Kidney (tissue), 14 donors: ENCODE measurements around the gene CLEC16A. TPM values are rescaled to one million over a fixed set of nuclear protein-coding genes. Genes with fewer than 3 reads are reported as not detected.

ENCODE experiments used
- DNase-seq, 5 donors: peaks; one replicate each; pipeline ENCODE4 v3.0.0-alpha.2; 2013 to 2020
- FAIRE-seq: peaks from 2 replicates; lab custom pipeline; 2012; peaks lifted over from hg19 to GRCh38; lab: Jason Lieb, UNC
- H3K27ac ChIP-seq, 2 donors: one replicate each; pipeline ENCODE4 v1.7.0; 2013; ENCODE audit warnings: low read depth in 2 of 2, low read length in 2 of 2, inconsistent platforms in 1 of 2
- H3K27me3 ChIP-seq: one replicate; pipeline ENCODE4 v1.7.1; 2013; ENCODE audit warnings: low read length, inconsistent platforms; ENCODE audit not compliant: control insufficient read depth, insufficient read depth
- H3K36me3 ChIP-seq, 3 donors: one replicate each; pipeline versions ENCODE4 v1.7.0 to v1.7.1; 2013; ENCODE audit warnings: low read length in 3 of 3, control low read depth in 1 of 3, inconsistent platforms in 1 of 3; ENCODE audit not compliant: insufficient read depth in 3 of 3, control insufficient read depth in 2 of 3
- H3K4me1 ChIP-seq, 3 donors: one replicate each; pipeline versions ENCODE4 v1.7.0 to v1.7.1; 2013; ENCODE audit warnings: low read length in 3 of 3, inconsistent platforms in 1 of 3, low read depth in 1 of 3; ENCODE audit not compliant: control insufficient read depth in 2 of 3, insufficient read depth in 2 of 3
- H3K4me3 ChIP-seq, 3 donors: one replicate each; pipeline versions ENCODE4 v1.7.0 to v1.8.1; 2013; ENCODE audit warnings: low read length in 3 of 3, control low read depth in 1 of 3, inconsistent platforms in 1 of 3
- H3K9ac ChIP-seq, 3 donors: one replicate each; pipeline versions ENCODE4 v1.7.0 to v1.7.1; 2013; ENCODE audit warnings: low read length in 3 of 3, control low read depth in 1 of 3, inconsistent platforms in 1 of 3
- H3K9me3 ChIP-seq, 3 donors: one replicate each; pipeline versions ENCODE4 v1.7.0 to v1.7.1; 2013; ENCODE audit warnings: low read length in 3 of 3, control low read depth in 1 of 3, inconsistent platforms in 1 of 3; ENCODE audit not compliant: control insufficient read depth in 2 of 3, insufficient read depth in 1 of 3
- intact Hi-C: fragments of 100-400 bp; cut with DNase I; formaldehyde crosslinking; loops from one replicate; pipeline ENCODE4 v1.11.1; 2022
- polyA plus RNA-seq: library from polyadenylated mRNA; stranded (reverse); fragments of 350-450 nt; fragmentation: Illumina TruSeq; extraction: RNeasy Lipid Tissue Mini Kit (QIAGEN cat#74804); gene quantifications from one replicate; pipeline ENCODE4 v1.2.3, GENCODE V29; 2014; ENCODE audit warnings: low read depth, low replicate concordance; ENCODE audit not compliant: insufficient read depth
- total RNA-seq: library from RNA; stranded (reverse); fragmentation: NEBNext Ultra II Directional; extraction: Animal tissue kit (Norgen Biotek cat#: 25700); gene quantifications from one replicate; pipeline ENCODE4 v1.2.1, GENCODE V29; 2021
- TF ChIP-seq, protein P1 (sequence below): IDR thresholded peaks from 3 replicates; pipeline ENCODE4 v1.5.1; 2012; ENCODE audit warnings: mild to moderate bottlenecking, moderate library complexity, borderline replicate concordance; ENCODE audit not compliant: insufficient read depth; ENCODE audit errors: extremely low read depth
- donor health status: control.
- donor health status: control.
- donor health status: control.
- donor health status: control.
- donor health status: control.
- donor health status: DM: yes; HTN: yes; CAD: no.
- donor health status: Normal renal cell carcinoma (clear cell type).

The CLEC16A gene
- total and polyA plus RNA-seq, 2 donors from 2014 or later: 10.8 to 51.9 TPM

DNA sequence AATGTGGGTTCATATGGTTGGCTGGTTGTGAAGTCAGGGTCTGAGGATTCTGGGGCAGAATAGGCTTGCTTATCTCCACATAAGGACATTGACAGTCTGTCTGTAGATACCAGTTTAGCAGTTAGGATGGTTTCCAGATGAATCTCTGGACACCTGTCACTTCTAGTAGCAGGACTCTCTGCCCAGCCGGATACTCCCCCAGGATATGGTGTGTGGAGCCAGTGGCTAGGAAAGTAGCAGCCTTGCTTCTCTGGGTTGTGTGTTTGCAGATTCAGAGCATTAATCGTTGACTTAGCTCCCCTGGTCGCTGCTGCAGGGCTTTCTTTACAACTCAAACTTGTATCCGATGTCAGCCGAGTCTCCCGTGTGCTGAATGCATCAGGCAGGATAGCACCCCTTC, 45.2 kb downstream of the CLEC16A start:
- DNase-seq (peak in 3 of 5 donors; percentile 62 to 72 (median 71)), FAIRE-seq (no peak)
- Histone ChIP-seq H3K9me3 (no peaks in the 10 kb centered on the region), H3K4me1 (peaks cover 0 to 3% (median 2%) of the 10 kb centered on the region in 3 donors), H3K4me3 (no peak overlapping the region), H3K36me3 (peaks cover 2 to 14% (median 6%) of the 10 kb centered on the region in 3 donors), H3K27ac (no peak overlapping the region), H3K9ac (no peak overlapping the region), H3K27me3 (no peaks in the 10 kb centered on the region)
- intact Hi-C loops: no loop called here
- TF ChIP-seq, protein P1, sequence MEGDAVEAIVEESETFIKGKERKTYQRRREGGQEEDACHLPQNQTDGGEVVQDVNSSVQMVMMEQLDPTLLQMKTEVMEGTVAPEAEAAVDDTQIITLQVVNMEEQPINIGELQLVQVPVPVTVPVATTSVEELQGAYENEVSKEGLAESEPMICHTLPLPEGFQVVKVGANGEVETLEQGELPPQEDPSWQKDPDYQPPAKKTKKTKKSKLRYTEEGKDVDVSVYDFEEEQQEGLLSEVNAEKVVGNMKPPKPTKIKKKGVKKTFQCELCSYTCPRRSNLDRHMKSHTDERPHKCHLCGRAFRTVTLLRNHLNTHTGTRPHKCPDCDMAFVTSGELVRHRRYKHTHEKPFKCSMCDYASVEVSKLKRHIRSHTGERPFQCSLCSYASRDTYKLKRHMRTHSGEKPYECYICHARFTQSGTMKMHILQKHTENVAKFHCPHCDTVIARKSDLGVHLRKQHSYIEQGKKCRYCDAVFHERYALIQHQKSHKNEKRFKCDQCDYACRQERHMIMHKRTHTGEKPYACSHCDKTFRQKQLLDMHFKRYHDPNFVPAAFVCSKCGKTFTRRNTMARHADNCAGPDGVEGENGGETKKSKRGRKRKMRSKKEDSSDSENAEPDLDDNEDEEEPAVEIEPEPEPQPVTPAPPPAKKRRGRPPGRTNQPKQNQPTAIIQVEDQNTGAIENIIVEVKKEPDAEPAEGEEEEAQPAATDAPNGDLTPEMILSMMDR: no peak

DNA sequence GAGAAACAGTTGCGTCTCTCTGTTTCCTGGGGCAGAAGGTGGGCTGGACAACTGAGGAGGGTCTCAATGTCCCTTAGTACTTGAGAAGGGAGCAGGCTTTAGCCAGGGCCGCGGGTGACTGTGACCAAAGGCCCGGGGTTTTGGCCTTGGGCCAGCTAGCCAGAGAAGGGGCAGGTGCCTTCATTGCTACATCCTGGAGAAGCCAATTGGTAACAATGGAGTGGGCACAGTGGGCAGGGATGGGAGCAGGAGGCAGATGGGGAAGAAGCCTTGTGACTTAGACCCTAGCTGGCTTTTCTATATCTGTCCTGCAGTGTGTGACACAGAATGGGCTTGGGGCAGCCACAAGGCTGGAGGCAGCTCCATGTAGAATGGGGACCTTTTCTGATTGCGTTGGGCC, 46.0 kb downstream of the CLEC16A start:
- H3K36me3 ChIP-seq: peaks cover 2 to 14% (median 6%) of the 10 kb centered on the region in 3 donors
- peaks cover 0 to 3% (median 2%) of the 10 kb centered on the region in 3 donors for H3K4me1 ChIP-seq
- H3K27me3 ChIP-seq: no peaks in the 10 kb centered on the region
- TF ChIP-seq, protein P1: no peak
- H3K4me3 ChIP-seq: no peak overlapping the region
- no peak for FAIRE-seq
- H3K9ac ChIP-seq: no peak overlapping the region
- no peaks in the 10 kb centered on the region for H3K9me3 ChIP-seq
- intact Hi-C loops: no loop called here
- DNase-seq: no peak
- no peak overlapping the region for H3K27ac ChIP-seq

DNA sequence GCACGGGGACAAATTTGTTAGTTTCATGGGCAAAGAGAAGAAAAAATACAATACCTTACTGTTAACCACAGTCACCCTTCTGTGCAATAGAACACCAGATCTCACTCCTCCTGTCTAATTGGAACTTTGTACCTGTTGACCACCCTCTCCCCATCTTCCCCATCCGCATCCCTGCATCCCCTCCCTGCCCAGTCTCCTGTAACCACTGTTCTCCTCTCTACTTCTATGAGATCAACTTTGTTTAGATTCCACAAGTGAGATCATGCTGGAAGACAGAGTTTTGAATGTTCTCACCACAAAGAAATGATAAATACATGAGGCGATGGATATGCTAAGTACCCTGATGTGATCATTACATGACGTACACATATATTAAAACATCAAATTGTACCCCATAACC, 47.7 kb downstream of the CLEC16A start:
- H3K27ac ChIP-seq: no peak overlapping the region

More for the DNA sequence above, 47.7 kb downstream of the CLEC16A start:
- Histone ChIP-seq H3K9ac (no peak overlapping the region), H3K9me3 (no peaks in the 10 kb centered on the region), H3K36me3 (peaks cover 2 to 14% (median 6%) of the 10 kb centered on the region in 3 donors), H3K4me3 (no peak overlapping the region), H3K27me3 (no peaks in the 10 kb centered on the region), H3K4me1 (peaks cover 0 to 3% (median 2%) of the 10 kb centered on the region in 3 donors)
- DNase-seq (no peak), FAIRE-seq (no peak)
- intact Hi-C loops: no loop called here
- TF ChIP-seq, protein P1: no peak
